NCI-H748 (cell line): ENCODE measurements around the gene CAMTA1.

ENCODE experiments used
- DNase-seq: peaks from one replicate; lab custom pipeline; 2025; ENCODE audit not compliant: unreplicated experiment; lab: John Stamatoyannopoulos, UW

Gene CAMTA1

GRCh38 chr1:7220712-7221252 lies 435.5 kb downstream of the CAMTA1 start:
- no peak for DNase-seq

- no peak for DNase-seq
Observed at GRCh38 chr1:7221826-7222694, 436.8 kb downstream of the CAMTA1 start.

DNA sequence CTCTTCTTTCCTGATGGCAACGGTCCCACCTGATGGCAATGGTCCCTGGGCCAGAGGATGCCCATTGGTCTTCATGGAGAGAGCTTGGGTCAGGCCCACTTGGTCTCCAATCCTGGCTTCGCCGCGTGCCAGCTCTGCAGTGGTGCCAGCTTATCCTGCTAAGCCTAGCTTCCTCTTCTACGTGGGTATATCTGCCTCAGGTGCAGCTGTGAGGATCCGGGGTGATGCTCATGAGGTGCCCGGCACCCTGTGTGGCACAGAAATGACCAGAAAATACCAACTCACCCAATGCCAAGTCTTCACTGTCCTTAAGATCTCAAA lies 437.4 kb downstream of the CAMTA1 start:
- no peak for DNase-seq

- DNase-seq, result peak; percentile 81
Observed at GRCh38 chr1:7223334-7224080, 438.3 kb downstream of the CAMTA1 start.

DNA sequence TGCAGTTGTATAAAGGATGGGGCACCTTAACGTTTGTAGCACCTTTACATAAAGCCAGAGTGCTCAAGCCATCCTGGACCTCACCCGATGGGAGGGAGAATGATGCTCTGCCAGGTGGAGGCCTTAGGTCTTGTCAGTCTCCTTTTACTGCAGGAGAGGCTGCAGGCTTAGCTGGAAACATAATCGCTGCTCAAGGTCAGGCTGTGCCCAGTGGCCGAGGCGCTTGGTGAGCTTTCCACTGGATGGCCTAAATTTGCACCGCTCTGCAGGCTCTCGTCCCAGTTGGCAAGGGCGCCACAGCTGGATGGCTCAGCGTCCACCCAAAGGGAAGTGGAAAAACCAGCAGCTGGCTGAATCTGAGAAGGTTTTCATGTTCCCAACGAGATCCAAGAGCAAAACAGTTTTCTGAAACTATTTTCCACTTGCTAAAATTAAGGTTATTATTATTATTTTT lies 438.9 kb downstream of the CAMTA1 start:
- peak; percentile 37 for DNase-seq

DNA sequence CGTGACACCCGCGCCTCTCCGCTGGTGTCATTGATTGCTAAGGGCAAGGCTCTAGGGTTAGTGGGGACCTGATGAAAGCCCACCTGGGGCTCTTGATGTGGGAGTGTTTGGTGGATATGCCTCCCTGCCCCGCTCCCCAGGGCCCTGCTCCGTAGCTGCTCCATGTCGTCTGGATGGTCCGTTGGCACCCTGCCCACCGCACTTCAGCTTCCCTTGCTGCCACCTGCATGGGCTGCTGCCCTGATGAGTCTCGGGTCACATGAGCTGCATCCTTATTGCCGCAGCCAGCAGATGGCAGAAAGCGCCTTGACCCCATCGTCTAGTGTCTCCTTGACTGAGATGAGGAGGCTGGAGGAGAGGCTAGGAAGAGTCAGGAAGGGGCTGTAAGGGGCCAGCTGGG lies 439.4 kb downstream of the CAMTA1 start:
- DNase-seq, result peak; percentile 84

DNA sequence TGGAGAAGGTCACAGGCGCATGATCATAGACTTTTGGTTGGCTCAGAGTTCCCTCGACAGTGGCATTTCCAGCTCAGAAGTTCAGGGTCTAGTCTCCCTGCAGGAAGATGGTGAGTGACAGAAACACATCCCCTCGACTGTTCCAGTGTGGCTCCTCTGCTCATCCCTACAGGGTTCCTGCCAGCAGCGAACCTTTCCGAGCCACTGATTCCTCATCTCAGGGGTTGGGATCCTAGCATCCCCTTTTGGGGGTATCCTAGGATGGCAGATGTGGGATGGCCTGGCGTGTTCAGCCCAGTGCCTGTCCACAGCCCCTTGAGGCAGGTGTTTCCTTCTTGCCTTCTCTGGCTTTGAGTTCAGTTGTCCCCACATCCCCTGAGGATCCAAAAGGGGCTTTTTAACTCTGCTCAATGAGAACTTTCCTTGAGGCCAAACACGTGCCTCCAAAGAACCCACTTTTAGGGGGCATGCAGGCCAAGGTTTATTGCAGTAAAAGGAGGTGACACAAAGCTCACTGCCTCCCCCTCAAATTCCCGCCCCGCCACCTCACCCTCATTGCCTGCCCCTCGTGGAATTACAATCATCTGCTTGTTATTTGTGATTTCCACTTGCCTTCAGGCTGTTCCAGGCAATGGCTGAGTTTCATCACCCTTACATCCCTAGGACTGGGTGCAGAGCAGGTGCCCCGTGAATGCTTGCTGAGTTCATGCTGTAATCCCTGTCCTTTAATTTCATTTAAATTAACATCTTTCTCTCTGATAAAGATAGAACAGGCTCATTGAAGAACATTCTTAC lies 440.7 kb downstream of the CAMTA1 start:
- DNase-seq, result no peak

DNA sequence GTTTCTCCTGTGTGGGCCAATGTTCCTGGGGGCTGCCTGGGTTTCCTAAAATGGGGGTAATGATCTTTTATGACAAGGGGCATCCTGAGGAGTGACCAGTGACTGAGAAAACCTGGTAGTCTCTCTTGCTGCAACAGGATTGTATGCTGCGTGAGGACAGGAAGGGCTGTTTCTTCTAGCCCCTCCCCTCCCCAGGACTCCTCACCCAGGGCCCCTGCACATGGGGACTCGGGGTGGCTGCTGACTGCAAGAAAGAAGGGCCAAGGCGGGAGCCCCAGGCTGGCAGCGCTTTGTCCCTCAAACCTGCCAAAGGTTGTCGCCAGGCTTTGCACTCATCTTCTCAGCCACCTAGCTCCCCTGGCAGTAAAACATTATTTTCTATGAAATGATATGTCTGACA lies 442.4 kb downstream of the CAMTA1 start:
- no peak for DNase-seq

GRCh38 chr1:7228252-7228961 lies 443.2 kb downstream of the CAMTA1 start:
- no peak for DNase-seq

GRCh38 chr1:7229186-7229585 lies 443.9 kb downstream of the CAMTA1 start:
- peak; percentile 49 for DNase-seq

- DNase-seq, result no peak
Observed at GRCh38 chr1:7229696-7230631, 444.7 kb downstream of the CAMTA1 start.

- no peak for DNase-seq
Observed at GRCh38 chr1:7232441-7233236, 447.4 kb downstream of the CAMTA1 start.

GRCh38 chr1:7233237-7233540 lies 447.9 kb downstream of the CAMTA1 start:
- DNase-seq, result no peak

GRCh38 chr1:7233646-7234470 lies 448.6 kb downstream of the CAMTA1 start:
- no peak for DNase-seq

- DNase-seq, result no peak
Observed at GRCh38 chr1:7234471-7234755, 449.2 kb downstream of the CAMTA1 start.

GRCh38 chr1:7235871-7236517 lies 450.7 kb downstream of the CAMTA1 start:
- no peak for DNase-seq

GRCh38 chr1:7236844-7237515 lies 451.7 kb downstream of the CAMTA1 start:
- no peak for DNase-seq
